CD1c-positive myeloid dendritic cell (primary cell): ENCODE data around the gene NDUFS8.
"Not testable (repeated sequence)": the region's sequence is repeated elsewhere in the genome, so short reads cannot be mapped to it uniquely, and the experiment has no call there.

Source experiments
- DNase-seq: peaks from one replicate; pipeline ENCODE4 v3.0.0-alpha.2; 2016; ENCODE audit errors: extremely low spot score

NDUFS8 gene

GRCh38 chr11:68030318-68031143, at the start of gene NDUFS8:
TSS of gene NDUFS8 (plus strand) at chr11:68030681. CDS start at chr11:68032152, 1,471 bp downstream.
- DNase-seq: peak; percentile 99

GRCh38 chr11:67981226-67981625, 49.3 kb upstream of the NDUFS8 start:
- DNase-seq: not testable (repeated sequence)

DNA sequence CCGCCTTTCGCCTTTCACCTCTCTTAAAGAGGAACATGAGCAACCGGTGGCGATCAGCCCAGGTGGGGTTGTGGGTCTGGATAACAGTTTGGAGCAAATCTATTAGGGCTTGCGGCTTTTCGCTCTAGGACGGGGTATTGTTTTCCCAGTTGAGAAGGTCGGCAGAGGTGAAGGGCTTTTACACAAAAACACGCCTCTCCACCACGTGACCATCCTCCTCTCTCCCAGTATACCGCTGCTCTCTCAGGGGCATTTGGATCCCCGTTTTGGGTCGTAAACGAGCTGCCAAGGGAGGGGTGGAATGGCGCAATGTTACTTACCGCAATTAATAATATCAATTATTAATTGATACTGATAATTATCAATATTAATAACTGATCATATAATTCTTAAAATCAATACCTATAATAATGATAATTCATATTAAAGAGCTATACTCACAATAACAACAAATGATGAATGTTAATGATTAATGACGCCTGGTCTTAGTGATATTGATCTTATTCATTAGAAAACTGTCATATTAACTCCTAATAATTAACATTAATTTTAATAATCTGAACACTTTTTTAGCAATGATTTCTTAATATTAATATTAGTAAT, 48.1 kb upstream of the NDUFS8 start:
- not testable (repeated sequence) for DNase-seq

- DNase-seq: no peak
These were observed 46.5 kb upstream of the NDUFS8 start for GRCh38 chr11:67983951-67984350.

DNA sequence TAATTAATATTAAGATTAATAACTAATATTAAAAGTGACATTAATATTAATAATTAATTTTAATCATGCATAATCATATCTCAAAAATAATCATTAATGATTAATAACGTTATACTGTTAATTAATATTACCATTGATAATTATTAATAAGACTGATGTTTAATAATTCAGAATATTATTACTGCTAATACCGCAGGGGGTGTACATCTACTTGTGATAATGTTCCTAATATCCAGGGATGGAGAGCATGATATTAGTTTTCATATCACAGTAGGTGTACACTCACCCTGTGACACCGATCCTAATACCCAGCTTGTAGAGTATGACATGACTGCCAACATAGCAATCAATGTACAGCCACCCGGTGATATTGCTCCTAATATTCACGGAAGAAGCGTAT, 45.2 kb upstream of the NDUFS8 start:
- not testable (repeated sequence) for DNase-seq

DNA sequence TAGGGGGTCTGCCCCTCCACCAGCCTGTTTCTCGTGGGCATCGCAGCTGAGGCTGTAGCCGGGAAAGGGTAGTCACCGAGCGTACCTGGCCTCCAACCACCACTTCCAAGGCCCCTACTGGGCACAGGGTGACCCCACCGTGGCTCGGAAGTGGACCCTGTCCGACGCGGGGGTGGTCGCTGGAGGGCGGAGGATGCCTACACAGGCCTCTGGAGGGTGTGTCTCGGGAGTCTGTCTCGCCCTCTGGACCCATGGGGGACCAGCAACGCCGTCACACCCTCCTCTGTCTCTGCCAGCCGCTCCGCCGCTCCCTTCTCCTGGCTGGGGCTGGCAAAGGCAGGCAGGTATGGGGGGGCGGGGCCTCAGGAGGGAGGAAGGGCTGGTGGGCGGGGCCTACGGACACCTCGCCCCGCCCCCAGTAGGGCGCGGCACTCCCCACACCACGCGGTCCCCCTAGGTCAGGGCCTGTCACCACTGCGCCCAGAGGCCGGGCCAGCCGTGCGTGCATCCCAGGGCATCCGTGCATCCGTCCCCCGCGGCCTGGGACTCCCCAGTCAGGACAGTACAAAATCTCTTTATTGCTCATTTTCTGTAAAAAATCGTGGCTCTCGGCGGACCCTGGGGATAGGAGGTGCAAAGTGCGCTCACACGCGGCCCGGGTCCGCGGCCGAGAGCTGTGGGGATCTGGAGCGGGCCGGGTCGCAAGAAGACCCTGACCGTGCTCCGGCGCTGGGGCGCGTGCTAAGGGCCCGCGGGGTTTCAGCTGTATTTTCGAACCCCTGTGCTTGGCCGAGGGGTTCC, 39.7 kb upstream of the NDUFS8 start:
- peak; percentile 12 for DNase-seq

GRCh38 chr11:67991347-67992121, 38.9 kb upstream of the NDUFS8 start:
- DNase-seq: not testable (repeated sequence)

- DNase-seq: peak; percentile 10
These were observed 36.7 kb upstream of the NDUFS8 start for GRCh38 chr11:67993821-67994220.

DNA sequence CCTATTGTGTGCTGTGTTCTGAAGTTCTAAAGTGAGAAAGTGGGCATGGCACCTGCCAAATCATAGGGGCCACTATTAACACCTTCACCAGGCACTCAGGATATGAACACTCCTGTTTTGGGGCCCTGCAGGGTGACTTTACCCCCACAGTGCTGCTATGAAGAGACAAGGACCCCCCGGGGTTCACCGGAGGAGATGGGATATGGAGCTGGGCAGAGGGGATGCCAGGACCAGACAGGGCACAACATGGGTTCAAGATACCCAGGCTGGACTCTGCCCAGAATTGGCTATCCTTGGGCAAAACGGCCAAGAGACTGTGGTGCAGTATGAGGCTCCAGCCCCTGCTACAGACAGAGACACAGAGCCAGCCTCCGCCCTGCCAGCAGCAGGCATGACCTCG, 36.1 kb upstream of the NDUFS8 start:
- not testable (repeated sequence) for DNase-seq

- not testable (repeated sequence) for DNase-seq
These were observed 35.4 kb upstream of the NDUFS8 start for GRCh38 chr11:67995129-67995528.

DNA sequence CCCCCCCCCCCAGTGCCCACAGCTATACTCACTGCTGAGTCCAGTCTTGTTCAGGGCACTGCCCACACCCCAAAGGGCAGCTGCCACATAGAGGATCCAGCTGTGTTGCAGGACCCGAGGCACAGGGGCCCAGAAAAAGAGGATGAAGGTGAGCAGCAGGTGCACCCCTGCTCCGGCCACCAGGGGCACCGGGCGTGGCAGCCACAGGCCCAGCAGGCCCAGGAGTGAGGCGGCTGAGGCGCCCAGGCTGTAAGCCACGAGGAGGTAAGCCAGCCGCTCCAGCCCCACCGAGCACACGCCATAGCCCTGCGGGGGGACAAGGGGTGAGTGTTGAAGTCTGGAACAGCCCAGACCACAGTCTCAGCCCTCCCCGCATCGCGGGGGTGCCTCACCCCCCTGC, 34.9 kb upstream of the NDUFS8 start:
- not testable (repeated sequence) for DNase-seq

DNA sequence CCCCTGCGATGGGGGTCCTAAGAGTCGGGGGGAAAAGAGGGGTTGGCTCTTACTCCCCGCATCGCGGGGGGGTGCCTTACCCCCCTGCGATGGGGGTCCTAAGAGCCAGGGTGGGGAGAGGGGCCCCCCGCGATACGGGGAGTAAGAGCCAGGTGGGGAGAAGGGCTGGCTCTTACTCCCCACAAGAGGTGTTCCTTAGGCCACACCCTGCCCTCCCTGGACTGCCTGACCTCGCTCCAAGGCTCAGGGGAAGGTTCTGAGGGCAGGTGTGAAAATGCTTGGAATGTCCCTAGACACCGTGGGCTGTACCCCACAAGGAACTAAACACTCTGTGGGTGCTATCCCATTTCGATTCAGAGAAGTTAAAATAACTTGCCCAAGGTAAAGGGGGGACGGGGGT, 34.4 kb upstream of the NDUFS8 start:
- DNase-seq: no peak

DNA sequence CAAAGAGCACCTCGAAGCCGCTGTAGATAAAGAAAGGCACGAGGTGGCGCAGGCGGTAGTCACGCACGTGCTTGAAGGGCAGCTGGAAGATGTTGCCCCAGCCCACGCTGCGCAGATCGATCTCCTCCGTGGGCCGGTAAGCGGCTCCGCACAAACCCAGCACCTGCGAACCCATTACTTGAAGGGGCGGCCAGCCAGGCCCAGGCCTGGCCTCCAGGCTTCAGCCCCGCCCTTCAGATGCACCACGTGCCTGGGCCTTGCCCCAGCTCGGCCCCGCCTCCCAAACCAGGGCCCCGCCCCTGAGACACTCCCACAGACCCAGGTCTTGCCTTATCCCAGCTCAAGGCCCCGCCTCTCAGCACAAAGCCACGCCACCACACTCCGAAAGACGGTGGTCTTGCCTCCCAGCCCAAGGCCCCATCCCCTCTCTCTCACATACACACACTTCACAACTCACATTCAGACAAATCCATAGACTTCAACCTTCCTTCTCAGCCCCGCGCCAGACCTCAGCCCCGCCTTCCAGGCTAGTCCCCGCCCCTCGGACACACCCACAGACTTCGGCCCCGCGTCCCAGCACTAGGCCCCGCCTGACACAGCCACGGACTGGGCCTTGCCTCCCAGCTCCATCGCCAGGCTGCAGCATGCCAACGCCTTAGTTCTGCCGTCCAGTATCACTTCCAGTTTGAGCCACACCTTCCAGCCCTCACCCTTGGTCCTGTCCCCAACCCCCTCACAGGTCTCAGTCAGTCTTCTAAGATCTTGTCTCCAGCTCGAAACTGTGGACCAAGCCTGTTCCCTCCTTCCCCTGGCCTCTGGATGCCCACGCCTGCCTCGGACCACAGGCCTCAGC, 33.6 kb upstream of the NDUFS8 start:
- peak; percentile 92 for DNase-seq

DNA sequence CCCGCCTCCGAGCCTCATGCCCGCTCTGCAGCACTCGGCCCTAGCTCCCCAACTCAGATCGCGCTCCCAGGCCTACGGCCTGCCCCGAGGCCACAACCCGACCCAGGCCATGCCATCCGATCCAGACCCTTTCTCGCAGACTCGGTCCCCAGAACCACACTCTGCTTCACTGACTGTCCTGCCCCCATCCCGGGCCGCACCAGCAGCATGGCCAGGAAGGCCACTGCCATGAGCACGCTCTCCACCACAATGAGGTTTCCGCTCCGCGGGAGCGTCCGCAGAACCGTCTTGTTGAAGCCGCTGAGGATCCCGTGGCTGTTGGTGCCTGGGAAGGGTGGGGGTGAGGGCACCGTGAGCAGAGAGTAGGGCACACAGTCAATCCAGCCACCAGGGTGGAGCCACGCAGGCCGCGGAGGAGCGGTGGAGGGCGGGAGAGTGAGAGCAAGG, 33.0 kb upstream of the NDUFS8 start:
- DNase-seq: peak; percentile 1

- DNase-seq: peak; percentile 13
These were observed 32.1 kb upstream of the NDUFS8 start for GRCh38 chr11:67998150-67999045.

DNA sequence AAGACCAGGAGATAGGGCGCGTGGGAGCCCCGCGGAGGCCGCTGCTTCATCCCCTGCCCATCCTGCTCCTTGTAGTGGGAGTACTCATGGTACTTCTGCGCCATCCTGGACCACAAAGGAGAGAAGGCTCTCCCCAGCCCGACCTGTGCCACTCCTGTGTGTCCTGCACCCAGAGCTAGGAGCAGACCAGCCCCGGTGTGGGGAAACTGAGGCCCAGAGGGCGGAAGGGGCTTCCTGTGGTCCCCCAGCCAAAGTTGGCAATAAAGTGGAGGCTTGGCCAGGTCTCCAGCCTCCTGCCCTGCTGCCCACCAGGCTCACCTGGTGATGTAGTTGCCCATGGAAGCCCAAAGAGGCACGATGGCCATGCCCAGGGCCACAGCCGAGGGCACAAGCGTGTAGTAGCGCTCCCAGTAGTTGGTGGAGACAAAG, 31.3 kb upstream of the NDUFS8 start:
- no peak for DNase-seq

- DNase-seq: no peak
These were observed 30.8 kb upstream of the NDUFS8 start for GRCh38 chr11:67999704-68000103.

DNA sequence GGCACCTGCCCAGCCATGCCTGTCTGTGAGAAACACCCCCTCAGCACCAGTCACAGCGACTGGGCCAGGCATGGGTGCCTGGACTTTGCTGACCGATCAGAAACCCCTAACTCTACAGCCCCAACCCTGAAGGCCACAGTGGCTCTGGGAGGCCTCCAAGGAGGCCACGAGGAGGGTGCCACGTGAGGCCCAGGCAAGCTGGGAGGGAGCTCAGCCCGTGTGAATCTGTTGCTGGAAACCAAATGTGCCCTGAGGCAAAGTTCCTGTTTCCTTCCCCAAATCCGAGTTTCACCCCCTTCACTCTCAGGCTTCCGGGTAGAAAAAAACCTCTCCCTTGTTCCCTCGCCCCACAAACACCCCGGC, 27.9 kb upstream of the NDUFS8 start:
- DNase-seq: peak; percentile 36
